HEK293 (cell line): ENCODE results near the gene IL25.

Experiments used
- CTCF ChIA-PET: fragments of 350-600 bp; formaldehyde crosslinking; extraction: SDS; loops from one replicate; lab custom pipeline; 2021; ENCODE audit warnings: antibody characterized with exemption; lab: Yijun Ruan, JAX
- POLR2A ChIA-PET: fragments of 300-600 bp; formaldehyde crosslinking; extraction: SDS; loops from one replicate; lab custom pipeline; 2020; ENCODE audit warnings: antibody characterized with exemption, inconsistent platforms; lab: Yijun Ruan, JAX
- H3K27ac ChIP-seq: fragments of 200-500 bp; sonication (Bioruptor generic); 2 replicates; pipeline ENCODE4 v1.5.1; 2014; ENCODE audit warnings: low read depth, low read length, control low read depth, inconsistent platforms; ENCODE audit errors: extremely low read depth
- H3K36me3 ChIP-seq, 2 experiments: fragments of 200-500 bp in 1 of 2; sonication (Bioruptor generic) in 1 of 2; 1 replicate in 1 of 2; 2 replicates in 1 of 2; pipeline ENCODE4 v1.5.1; 2014 to 2017; ENCODE audit warnings: inconsistent platforms in 2 of 2, low read length in 2 of 2; ENCODE audit not compliant: control insufficient read depth in 2 of 2, insufficient read depth in 1 of 2
- H3K4me1 ChIP-seq: fragments of 200-500 bp; sonication (Bioruptor generic); 2 replicates; pipeline ENCODE4 v1.5.1; 2014; ENCODE audit warnings: mild to moderate bottlenecking, low read length, inconsistent platforms; ENCODE audit not compliant: control insufficient read depth, insufficient read depth
- H3K4me3 ChIP-seq: 2 replicates; pipeline ENCODE4 v1.5.1; 2011; ENCODE audit warnings: low read depth, mild to moderate bottlenecking, control low read depth, low read length, moderate library complexity
- H3K9me3 ChIP-seq: fragments of 200-500 bp; sonication (Bioruptor generic); 2 replicates; pipeline ENCODE4 v1.5.1; 2014; ENCODE audit warnings: low read depth, low read length, inconsistent platforms; ENCODE audit not compliant: control insufficient read depth, insufficient read depth
- GFI1B ChIP-seq: fragments of 450-650 bp; formaldehyde crosslinking; IDR thresholded peaks from 2 replicates; pipeline ENCODE4 v1.5.1; 2016; ENCODE audit warnings: missing biosample characterization, missing genetic modification characterization
- HOXD13 ChIP-seq: sonication (generic); formaldehyde crosslinking; IDR thresholded peaks from 2 replicates; pipeline ENCODE4 v1.8.0; 2022; ENCODE audit warnings: missing genetic modification reagents, borderline replicate concordance
- KLF9 ChIP-seq: fragments of 450-650 bp; formaldehyde crosslinking; IDR thresholded peaks from 2 replicates; pipeline ENCODE4 v1.5.1; 2016; ENCODE audit warnings: missing biosample characterization, missing genetic modification characterization, low read depth
- TRIM28 ChIP-seq: IDR thresholded peaks from 2 replicates; pipeline ENCODE4 v1.6.1; 2011; ENCODE audit warnings: low read length, control low read depth, borderline replicate concordance
- YY2 ChIP-seq: fragments of 450-650 bp; formaldehyde crosslinking; IDR thresholded peaks from 2 replicates; pipeline ENCODE4 v1.5.1; 2016; ENCODE audit warnings: missing biosample characterization, missing genetic modification characterization
- ZFP41 ChIP-seq: fragments of 450-650 bp; formaldehyde crosslinking; IDR thresholded peaks from 2 replicates; pipeline ENCODE4 v1.5.1; 2016; ENCODE audit warnings: missing biosample characterization, missing genetic modification characterization, borderline replicate concordance
- ZFP69B ChIP-seq: fragments of 450-650 bp; formaldehyde crosslinking; IDR thresholded peaks from 2 replicates; pipeline ENCODE4 v1.5.1; 2016; ENCODE audit warnings: missing biosample characterization, missing genetic modification characterization
- ZNF146 ChIP-seq: fragments of 450-650 bp; formaldehyde crosslinking; IDR thresholded peaks from 2 replicates; pipeline ENCODE4 v1.5.1; 2016; ENCODE audit warnings: missing biosample characterization, missing genetic modification characterization
- ZNF16 ChIP-seq: fragments of 450-650 bp; formaldehyde crosslinking; IDR thresholded peaks from 2 replicates; pipeline ENCODE4 v1.5.1; 2016; ENCODE audit warnings: low read depth, missing biosample characterization, missing genetic modification characterization
- ZNF214 ChIP-seq: fragments of 450-650 bp; formaldehyde crosslinking; IDR thresholded peaks from 2 replicates; pipeline ENCODE4 v1.5.1; 2017; ENCODE audit warnings: missing biosample characterization, mild to moderate bottlenecking, missing genetic modification characterization, borderline replicate concordance
- ZNF37A ChIP-seq: fragments of 450-650 bp; IDR thresholded peaks from 2 replicates; pipeline ENCODE4 v1.5.1; 2018; ENCODE audit warnings: missing biosample characterization, missing genetic modification characterization
- ZNF391 ChIP-seq: fragments of 450-650 bp; formaldehyde crosslinking; IDR thresholded peaks from 2 replicates; pipeline ENCODE4 v1.5.1; 2016; ENCODE audit warnings: low read depth, missing biosample characterization, missing genetic modification characterization, borderline replicate concordance
- ZNF585B ChIP-seq: fragments of 450-650 bp; formaldehyde crosslinking; IDR thresholded peaks from 2 replicates; pipeline ENCODE4 v1.5.1; 2016; ENCODE audit warnings: missing biosample characterization, missing genetic modification characterization
- ZNF654 ChIP-seq: fragments of 450-650 bp; formaldehyde crosslinking; IDR thresholded peaks from 2 replicates; pipeline ENCODE4 v1.5.1; 2016; ENCODE audit warnings: low read depth, missing biosample characterization, missing genetic modification characterization
- ZNF677 ChIP-seq: fragments of 450-650 bp; IDR thresholded peaks from 2 replicates; pipeline ENCODE4 v1.5.0; 2018; ENCODE audit warnings: missing biosample characterization, mild to moderate bottlenecking, missing genetic modification characterization, moderate library complexity
- ZNF837 ChIP-seq: fragments of 450-650 bp; formaldehyde crosslinking; IDR thresholded peaks from 2 replicates; pipeline ENCODE4 v1.5.1; 2016; ENCODE audit warnings: missing biosample characterization, missing genetic modification characterization
- TF ChIP-seq, protein P1 (sequence below): fragments of 450-650 bp; formaldehyde crosslinking; IDR thresholded peaks from 2 replicates; pipeline ENCODE4 v1.5.1; 2016; ENCODE audit warnings: missing biosample characterization, missing genetic modification characterization, low read depth
- TF ChIP-seq, protein P2 (sequence below): fragments of 450-650 bp; formaldehyde crosslinking; IDR thresholded peaks from 2 replicates; pipeline ENCODE4 v1.5.1; 2016; ENCODE audit warnings: missing biosample characterization, missing genetic modification characterization
- TF ChIP-seq, protein P3 (sequence below): fragments of 450-650 bp; formaldehyde crosslinking; IDR thresholded peaks from 2 replicates; pipeline ENCODE4 v1.5.1; 2016; ENCODE audit warnings: missing biosample characterization, missing genetic modification characterization
- TF ChIP-seq, protein P4 (sequence below): fragments of 450-650 bp; formaldehyde crosslinking; IDR thresholded peaks from 2 replicates; pipeline ENCODE4 v1.5.0; 2017; ENCODE audit warnings: missing biosample characterization, missing genetic modification characterization, borderline replicate concordance

Gene IL25

DNA sequence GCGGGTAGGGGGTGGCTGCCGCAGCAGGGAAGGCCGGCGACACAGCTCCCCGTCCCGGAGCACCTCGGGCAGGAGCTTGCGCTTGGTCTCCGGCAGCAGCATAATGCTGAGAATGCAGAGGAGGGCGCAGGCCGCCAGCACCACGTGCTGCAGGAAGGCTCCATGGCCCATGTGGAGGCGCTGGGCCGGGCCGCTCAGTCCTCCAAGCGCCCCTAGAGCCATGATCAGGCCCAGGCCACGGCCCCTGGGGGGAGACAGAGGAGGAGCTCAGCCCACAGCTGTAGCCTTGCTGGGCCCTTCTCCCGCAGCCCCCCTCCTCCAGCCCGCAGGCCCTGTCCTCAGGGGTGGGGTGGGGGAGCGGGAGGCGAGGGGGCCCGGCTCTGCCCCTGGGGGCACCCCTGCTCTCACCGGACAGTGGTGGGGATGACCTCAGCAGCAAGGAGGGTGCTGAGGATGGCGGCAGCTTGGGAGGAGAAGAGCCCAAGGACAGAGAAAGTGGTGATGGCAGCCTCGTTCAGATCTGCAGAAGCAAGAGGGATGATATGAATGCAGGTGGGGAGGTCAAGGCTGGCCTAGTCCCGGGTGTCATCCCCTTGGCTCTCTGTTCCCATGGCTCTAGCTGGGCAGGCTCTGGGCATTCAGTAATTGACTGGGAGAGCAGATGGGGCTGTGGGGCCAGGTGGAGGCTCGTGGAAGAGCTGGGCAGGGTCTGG lies 25.8 kb upstream of the IL25 start:
- Histone ChIP-seq H3K36me3 (no peaks in the 10 kb centered on the region), H3K4me3 (no peak overlapping the region), H3K27ac (no peak overlapping the region), H3K9me3 (no peaks in the 10 kb centered on the region), H3K4me1 (no peaks in the 10 kb centered on the region)
- ChIA-PET CTCF (interaction anchor here (1.5 kb wide), 1 partner anchor 19 kb away, joined by 9 read pairs; no protein-coding TSS in a partner anchor), POLR2A (no interaction called here)
- TF ChIP-seq YY2 (tag by site-specific recombination) (no peak), ZFP41 (tag by site-specific recombination) (no peak), ZNF146 (tag by site-specific recombination) (no peak), ZNF37A (tag by site-specific recombination) (no peak), GFI1B (no peak), ZNF837 (tag by site-specific recombination) (no peak), HOXD13 (no peak), ZFP69B (tag by site-specific recombination) (no peak), ZNF677 (tag by site-specific recombination) (no peak), ZNF391 (tag by site-specific recombination) (no peak), KLF9 (tag by site-specific recombination) (no peak), ZNF585B (tag by site-specific recombination) (no peak), ZNF214 (no peak), TRIM28 (no peak)
- TF ChIP-seq, protein P1, sequence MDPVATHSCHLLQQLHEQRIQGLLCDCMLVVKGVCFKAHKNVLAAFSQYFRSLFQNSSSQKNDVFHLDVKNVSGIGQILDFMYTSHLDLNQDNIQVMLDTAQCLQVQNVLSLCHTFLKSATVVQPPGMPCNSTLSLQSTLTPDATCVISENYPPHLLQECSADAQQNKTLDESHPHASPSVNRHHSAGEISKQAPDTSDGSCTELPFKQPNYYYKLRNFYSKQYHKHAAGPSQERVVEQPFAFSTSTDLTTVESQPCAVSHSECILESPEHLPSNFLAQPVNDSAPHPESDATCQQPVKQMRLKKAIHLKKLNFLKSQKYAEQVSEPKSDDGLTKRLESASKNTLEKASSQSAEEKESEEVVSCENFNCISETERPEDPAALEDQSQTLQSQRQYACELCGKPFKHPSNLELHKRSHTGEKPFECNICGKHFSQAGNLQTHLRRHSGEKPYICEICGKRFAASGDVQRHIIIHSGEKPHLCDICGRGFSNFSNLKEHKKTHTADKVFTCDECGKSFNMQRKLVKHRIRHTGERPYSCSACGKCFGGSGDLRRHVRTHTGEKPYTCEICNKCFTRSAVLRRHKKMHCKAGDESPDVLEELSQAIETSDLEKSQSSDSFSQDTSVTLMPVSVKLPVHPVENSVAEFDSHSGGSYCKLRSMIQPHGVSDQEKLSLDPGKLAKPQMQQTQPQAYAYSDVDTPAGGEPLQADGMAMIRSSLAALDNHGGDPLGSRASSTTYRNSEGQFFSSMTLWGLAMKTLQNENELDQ (tag by site-specific recombination), result no peak
- TF ChIP-seq, protein P2, sequence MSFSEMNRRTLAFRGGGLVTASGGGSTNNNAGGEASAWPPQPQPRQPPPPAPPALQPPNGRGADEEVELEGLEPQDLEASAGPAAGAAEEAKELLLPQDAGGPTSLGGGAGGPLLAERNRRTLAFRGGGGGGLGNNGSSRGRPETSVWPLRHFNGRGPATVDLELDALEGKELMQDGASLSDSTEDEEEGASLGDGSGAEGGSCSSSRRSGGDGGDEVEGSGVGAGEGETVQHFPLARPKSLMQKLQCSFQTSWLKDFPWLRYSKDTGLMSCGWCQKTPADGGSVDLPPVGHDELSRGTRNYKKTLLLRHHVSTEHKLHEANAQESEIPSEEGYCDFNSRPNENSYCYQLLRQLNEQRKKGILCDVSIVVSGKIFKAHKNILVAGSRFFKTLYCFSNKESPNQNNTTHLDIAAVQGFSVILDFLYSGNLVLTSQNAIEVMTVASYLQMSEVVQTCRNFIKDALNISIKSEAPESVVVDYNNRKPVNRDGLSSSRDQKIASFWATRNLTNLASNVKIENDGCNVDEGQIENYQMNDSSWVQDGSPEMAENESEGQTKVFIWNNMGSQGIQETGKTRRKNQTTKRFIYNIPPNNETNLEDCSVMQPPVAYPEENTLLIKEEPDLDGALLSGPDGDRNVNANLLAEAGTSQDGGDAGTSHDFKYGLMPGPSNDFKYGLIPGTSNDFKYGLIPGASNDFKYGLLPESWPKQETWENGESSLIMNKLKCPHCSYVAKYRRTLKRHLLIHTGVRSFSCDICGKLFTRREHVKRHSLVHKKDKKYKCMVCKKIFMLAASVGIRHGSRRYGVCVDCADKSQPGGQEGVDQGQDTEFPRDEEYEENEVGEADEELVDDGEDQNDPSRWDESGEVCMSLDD, result no peak
- TF ChIP-seq, protein P3, sequence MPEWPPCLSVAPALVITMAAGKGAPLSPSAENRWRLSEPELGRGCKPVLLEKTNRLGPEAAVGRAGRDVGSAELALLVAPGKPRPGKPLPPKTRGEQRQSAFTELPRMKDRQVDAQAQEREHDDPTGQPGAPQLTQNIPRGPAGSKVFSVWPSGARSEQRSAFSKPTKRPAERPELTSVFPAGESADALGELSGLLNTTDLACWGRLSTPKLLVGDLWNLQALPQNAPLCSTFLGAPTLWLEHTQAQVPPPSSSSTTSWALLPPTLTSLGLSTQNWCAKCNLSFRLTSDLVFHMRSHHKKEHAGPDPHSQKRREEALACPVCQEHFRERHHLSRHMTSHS, result no peak

DNA sequence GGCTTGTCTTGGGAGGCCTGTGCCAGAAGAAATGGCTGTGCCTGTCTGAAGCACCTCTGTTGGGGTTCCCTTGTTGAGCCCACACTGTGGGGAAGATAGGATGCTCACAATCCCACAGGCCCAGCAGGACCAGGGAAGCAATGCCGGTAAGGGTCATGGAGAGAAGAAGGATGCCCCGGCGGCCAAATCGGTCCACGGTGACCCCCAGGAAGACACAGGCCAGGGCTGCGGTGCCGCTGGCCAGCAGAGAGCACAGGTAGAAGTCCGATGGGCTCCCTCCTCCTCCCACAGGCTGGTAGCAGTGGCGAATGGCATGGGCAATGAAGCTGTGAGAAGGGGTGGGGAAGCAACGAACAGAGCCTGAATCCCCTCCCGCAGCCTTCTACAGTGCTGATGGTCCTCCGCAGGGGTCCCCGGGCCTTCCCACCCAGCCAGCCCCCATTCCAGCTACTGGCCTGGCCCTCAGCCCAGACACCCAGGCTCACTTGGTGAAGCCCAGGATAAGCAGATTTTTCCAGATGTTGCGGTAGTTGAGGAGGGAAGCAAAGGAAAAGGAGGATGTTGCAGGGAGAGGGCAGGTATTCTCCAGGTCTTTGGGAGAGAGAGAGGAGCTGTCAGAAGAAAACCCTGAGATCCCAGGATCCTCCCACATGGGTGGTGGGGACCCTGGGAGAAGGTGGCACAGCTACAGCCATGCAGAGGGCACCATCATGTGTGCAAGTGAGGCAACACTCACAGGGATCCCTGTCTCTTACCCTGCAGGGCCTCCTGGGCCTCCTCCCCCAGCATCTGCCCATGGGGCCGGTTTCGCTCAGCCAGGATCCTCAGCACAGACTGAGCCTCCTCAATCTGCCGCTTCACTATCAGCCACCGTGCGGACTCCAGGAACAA lies 25.0 kb upstream of the IL25 start:
- Histone ChIP-seq H3K36me3 (no peaks in the 10 kb centered on the region), H3K27ac (no peak overlapping the region), H3K9me3 (no peaks in the 10 kb centered on the region), H3K4me1 (no peaks in the 10 kb centered on the region), H3K4me3 (no peak overlapping the region)
- ChIA-PET CTCF (interaction anchor here (0.6 kb wide), 1 partner anchor 12 kb away, joined by 3 read pairs; no protein-coding TSS in a partner anchor), POLR2A (no interaction called here)
- TF ChIP-seq ZNF16 (tag by site-specific recombination), result no peak
- TF ChIP-seq, protein P4, sequence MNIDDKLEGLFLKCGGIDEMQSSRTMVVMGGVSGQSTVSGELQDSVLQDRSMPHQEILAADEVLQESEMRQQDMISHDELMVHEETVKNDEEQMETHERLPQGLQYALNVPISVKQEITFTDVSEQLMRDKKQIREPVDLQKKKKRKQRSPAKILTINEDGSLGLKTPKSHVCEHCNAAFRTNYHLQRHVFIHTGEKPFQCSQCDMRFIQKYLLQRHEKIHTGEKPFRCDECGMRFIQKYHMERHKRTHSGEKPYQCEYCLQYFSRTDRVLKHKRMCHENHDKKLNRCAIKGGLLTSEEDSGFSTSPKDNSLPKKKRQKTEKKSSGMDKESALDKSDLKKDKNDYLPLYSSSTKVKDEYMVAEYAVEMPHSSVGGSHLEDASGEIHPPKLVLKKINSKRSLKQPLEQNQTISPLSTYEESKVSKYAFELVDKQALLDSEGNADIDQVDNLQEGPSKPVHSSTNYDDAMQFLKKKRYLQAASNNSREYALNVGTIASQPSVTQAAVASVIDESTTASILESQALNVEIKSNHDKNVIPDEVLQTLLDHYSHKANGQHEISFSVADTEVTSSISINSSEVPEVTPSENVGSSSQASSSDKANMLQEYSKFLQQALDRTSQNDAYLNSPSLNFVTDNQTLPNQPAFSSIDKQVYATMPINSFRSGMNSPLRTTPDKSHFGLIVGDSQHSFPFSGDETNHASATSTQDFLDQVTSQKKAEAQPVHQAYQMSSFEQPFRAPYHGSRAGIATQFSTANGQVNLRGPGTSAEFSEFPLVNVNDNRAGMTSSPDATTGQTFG (tag by site-specific recombination), result no peak
- TF ChIP-seq ZNF654 (tag by site-specific recombination), result no peak
